Heart left ventricle (tissue), 13 donors: ENCODE measurements around the gene XIRP2.

Experiments used
- POLR2A ChIP-seq, 2 donors: fragments of 450-650 bp; IDR thresholded peaks; one replicate each; pipeline ENCODE4 v1.6.1; 2017; ENCODE audit warnings: antibody characterized with exemption in 2 of 2, mild to moderate bottlenecking in 2 of 2, moderate library complexity in 2 of 2
- TF ChIP-seq, protein P1 (sequence below), 12 donors: fragments of 200-600 bp; sonication (generic) in 4 of 12; IDR thresholded peaks; one replicate each; pipeline versions ENCODE4 v1.5.0 to v1.8.0; 2018 to 2022; ENCODE audit warnings: antibody characterized with exemption in 12 of 12, mild to moderate bottlenecking in 5 of 12
- donor health status: ischemic (EF 13 %, LVEDD 7.1; RV severe dilation, severe dysfunction).
- donor health status: DM: no; HTN: yes; CAD: no.
- donor health status: DM: no; HTN: no; CAD: no.
- donor health status: ischemic (EF 25% LVEDD 6.9; RV normal size, moderate dysfunction).
- donor health status: ischemic (EF 25% LVEDD 5.7; RV mildly dilated, moderate dysfunction).
- donor health status: ischemic (EF 35%, LVEDD 5.7; RV mildly dilated, moderate dysfunction).
- donor health status: nonischemic (EF 11% LVEDD 7.7; RV severe dilation, severe dysfunction).
- donor health status: DM: yes; HTN: yes; CAD: no.
- donor health status: PGD.
- donor health status: ischemic (EF 29% LVEDD 5.4; RV normal size, mild dysfunction).
- donor health status: nonischemic (EF 23%, LVEDD 6.1; RV moderate dilation, normal function).

DNA sequence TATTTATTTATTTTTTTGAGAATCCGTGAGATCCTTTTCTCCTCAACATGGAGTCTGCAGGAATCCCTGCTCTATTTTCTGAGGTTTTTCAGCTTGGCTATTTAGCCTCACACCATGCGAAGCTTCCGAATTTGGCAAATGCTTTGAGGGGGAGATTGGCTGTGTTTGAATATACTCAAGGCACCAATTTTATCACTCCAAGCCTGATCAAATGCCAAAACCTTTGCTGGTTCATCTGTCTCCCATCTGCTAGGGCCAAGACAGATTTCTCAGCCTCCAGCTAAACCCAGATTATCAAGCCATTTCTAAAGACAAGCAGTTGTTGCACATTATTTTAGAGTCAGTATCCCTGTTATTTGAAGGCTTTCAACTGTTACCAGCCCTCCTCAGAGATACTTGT is 295.7 kb downstream of the XIRP2 start:
- TF ChIP-seq, protein P1, sequence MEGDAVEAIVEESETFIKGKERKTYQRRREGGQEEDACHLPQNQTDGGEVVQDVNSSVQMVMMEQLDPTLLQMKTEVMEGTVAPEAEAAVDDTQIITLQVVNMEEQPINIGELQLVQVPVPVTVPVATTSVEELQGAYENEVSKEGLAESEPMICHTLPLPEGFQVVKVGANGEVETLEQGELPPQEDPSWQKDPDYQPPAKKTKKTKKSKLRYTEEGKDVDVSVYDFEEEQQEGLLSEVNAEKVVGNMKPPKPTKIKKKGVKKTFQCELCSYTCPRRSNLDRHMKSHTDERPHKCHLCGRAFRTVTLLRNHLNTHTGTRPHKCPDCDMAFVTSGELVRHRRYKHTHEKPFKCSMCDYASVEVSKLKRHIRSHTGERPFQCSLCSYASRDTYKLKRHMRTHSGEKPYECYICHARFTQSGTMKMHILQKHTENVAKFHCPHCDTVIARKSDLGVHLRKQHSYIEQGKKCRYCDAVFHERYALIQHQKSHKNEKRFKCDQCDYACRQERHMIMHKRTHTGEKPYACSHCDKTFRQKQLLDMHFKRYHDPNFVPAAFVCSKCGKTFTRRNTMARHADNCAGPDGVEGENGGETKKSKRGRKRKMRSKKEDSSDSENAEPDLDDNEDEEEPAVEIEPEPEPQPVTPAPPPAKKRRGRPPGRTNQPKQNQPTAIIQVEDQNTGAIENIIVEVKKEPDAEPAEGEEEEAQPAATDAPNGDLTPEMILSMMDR (IDR thresholded peaks at IDR 0.05), result no peak
- TF ChIP-seq POLR2A (IDR thresholded peaks at IDR 0.05), result no peak
